K562 (cell line): Measurements from ENCODE around the gene DLX4. TPM values are rescaled to one million over a fixed set of nuclear protein-coding genes. Genes with fewer than 3 reads are reported as not detected.

Source experiments
- ATAC-seq: fragments of 200-7000 bp; cut with Tn5 transposase; 3 replicates; pipeline ENCODE4 v1.9.1; 2020; ENCODE audit warnings: moderate library complexity
- BruUV-seq: library from RNA; stranded (reverse); fragments of 400-500 nt; replicated peaks from 2 replicates; lab custom pipeline; 2021; lab: Mats Ljungman, UMichigan
- CTCF ChIA-PET: fragments of 300-600 bp; formaldehyde crosslinking; extraction: SDS; loops from one replicate; lab custom pipeline; 2021; ENCODE audit warnings: low intra/inter-chr PET ratio; lab: Yijun Ruan, JAX
- POLR2A ChIA-PET: fragments of 300-600, 350-650 bp; sonication (Branson Sonifier 250); formaldehyde crosslinking; extraction: SDS; loops from one replicate; lab custom pipeline; 2021; ENCODE audit warnings: antibody characterized with exemption, inconsistent platforms; lab: Yijun Ruan, JAX
- DNase-seq, 4 experiments: peaks; one replicate each; pipeline versions ENCODE4 v3.0.0 to v3.0.0-alpha.2; 2011 to 2018; ENCODE audit warnings: low spot score in 3 of 4, mixed read lengths in 3 of 4; ENCODE audit errors: extremely low read depth in 1 of 4
- FAIRE-seq: peaks from 2 replicates; lab custom pipeline; 2011; peaks lifted over from hg19 to GRCh38; lab: Jason Lieb, UNC
- H2AFZ ChIP-seq: 2 replicates; pipeline ENCODE4 v1.6.0; 2011; ENCODE audit warnings: low read depth, low read length, control low read depth, inconsistent platforms
- H3K27ac ChIP-seq: fragments of 200-600 bp; 3 replicates; pipeline ENCODE4 v1.8.0; 2011; ENCODE audit warnings: low read depth, mild to moderate bottlenecking, control low read depth, inconsistent platforms, low read length, moderate library complexity, mixed read lengths; ENCODE audit errors: extremely low read depth
- H3K27me3 ChIP-seq, 2 experiments: fragments of 300-600 bp in 1 of 2; 2 replicates in 1 of 2; 3 replicates in 1 of 2; pipeline versions ENCODE4 v1.6.0 to v1.8.0; 2011; ENCODE audit warnings: inconsistent platforms in 2 of 2, low read length in 2 of 2, mild to moderate bottlenecking in 1 of 2, mixed read lengths in 1 of 2, moderate library complexity in 1 of 2; ENCODE audit not compliant: control insufficient read depth in 2 of 2, insufficient read depth in 2 of 2
- H3K36me3 ChIP-seq: fragments of 300-600 bp; 3 replicates; pipeline ENCODE4 v1.8.0; 2011; ENCODE audit warnings: mild to moderate bottlenecking, low read length, inconsistent platforms; ENCODE audit not compliant: control insufficient read depth, insufficient read depth
- H3K4me1 ChIP-seq, 2 experiments: fragments of 200-600 bp in 1 of 2; replicated peaks in 1 of 2; 2 replicates in 1 of 2; 3 replicates in 1 of 2; pipeline versions ENCODE4 v1.5.1 to v1.8.0; 2011; ENCODE audit warnings: inconsistent platforms in 2 of 2, low read length in 2 of 2, mild to moderate bottlenecking in 1 of 2, mixed read lengths in 1 of 2, moderate library complexity in 1 of 2; ENCODE audit not compliant: control insufficient read depth in 2 of 2, insufficient read depth in 2 of 2
- H3K4me2 ChIP-seq: 2 replicates; pipeline ENCODE4 v1.6.1; 2011; ENCODE audit warnings: low read length, control low read depth, inconsistent platforms, mixed read lengths; ENCODE audit not compliant: insufficient read depth
- H3K4me3 ChIP-seq: fragments of 200-600 bp; sonication (generic), shearing (Covaris generic); 2 replicates; pipeline ENCODE4 v1.5.1; 2016; ENCODE audit warnings: control low read depth, inconsistent platforms
- H3K79me2 ChIP-seq: fragments of 200-600 bp; 3 replicates; pipeline ENCODE4 v1.8.0; 2011; ENCODE audit warnings: low read length, inconsistent platforms; ENCODE audit not compliant: control insufficient read depth, insufficient read depth
- H3K9ac ChIP-seq, 2 experiments: 2 replicates each; pipeline versions ENCODE4 v1.6.0 to v1.6.1; 2011; ENCODE audit warnings: low read depth in 2 of 2, low read length in 2 of 2, control low read depth in 1 of 2, inconsistent platforms in 1 of 2, mild to moderate bottlenecking in 1 of 2, mixed read lengths in 1 of 2; ENCODE audit not compliant: insufficient read depth in 1 of 2
- H3K9me1 ChIP-seq: one replicate; pipeline ENCODE4 v1.6.0; 2011; ENCODE audit warnings: inconsistent platforms, mild to moderate bottlenecking, low read length, moderate library complexity; ENCODE audit not compliant: control insufficient read depth, insufficient read depth
- H3K9me3 ChIP-seq: replicated peaks from 2 replicates; pipeline ENCODE4 v1.5.1; 2011; ENCODE audit warnings: low read depth, low read length, inconsistent platforms; ENCODE audit not compliant: control insufficient read depth, insufficient read depth
- H4K20me1 ChIP-seq: replicated peaks from 2 replicates; pipeline ENCODE4 v1.6.1; 2011; ENCODE audit warnings: low read length, inconsistent platforms, mixed read lengths; ENCODE audit not compliant: control insufficient read depth, insufficient read depth
- WGBS: fragments of 100-300 bp; shearing (Covaris generic); methylation state at CpG from one replicate; pipeline ENCODE4 v1.1.6; 2016; ENCODE audit warnings: low coverage, mixed read lengths; ENCODE audit not compliant: insufficient coverage; ENCODE audit errors: missing lambda C conversion rate; 5-methylcytosine and 5-hydroxymethylcytosine counted together
- in situ Hi-C: fragments of 300-500 bp; cut with MboI; formaldehyde crosslinking; loops from 4 replicates; pipeline ENCODE4 v1.15.0; 2018; ENCODE audit warnings: inconsistent platforms, mixed read lengths
- intact Hi-C: fragments of 100-400 bp; cut with micrococcal nuclease; formaldehyde crosslinking; loops from 2 replicates; pipeline ENCODE4 v1.14.2; 2022
- polyA plus RNA-seq, 8 experiments: library from polyadenylated mRNA; depleted of rRNA in 4 of 8; stranded (reverse) in 5 of 8; unstranded in 3 of 8; fragments of >200 nt; fragmentation: Nextera tagmentation in 2 of 8; fragmentation: Illumina TruSeq in 1 of 8; extraction: Ambion mirVana in 2 of 8; extraction: Trizol in 1 of 8; gene quantifications; 2 replicates each; pipeline versions ENCODE4 v1.2.1 to v1.2.3, GENCODE V29; 2011 to 2014; ENCODE audit warnings: inconsistent platforms in 1 of 8, missing spikeins in 1 of 8
- total RNA-seq, 7 experiments: library from RNA; depleted of rRNA in 6 of 7; stranded (reverse); fragments of >200 nt in 6 of 7; fragmentation: Illumina TruSeq in 2 of 7; extraction: Trizol in 2 of 7; gene quantifications; 2 replicates each; pipeline versions ENCODE4 v1.2.1 to v1.2.3, GENCODE V29; 2011 to 2021; ENCODE audit warnings: low replicate concordance in 1 of 7
- TF ChIP-seq, protein P1 (sequence below): fragments of 250-450 bp; sonication (Bioruptor Pico); IDR thresholded peaks from 2 replicates; pipeline ENCODE4 v1.6.1; 2021; ENCODE audit warnings: mild to moderate bottlenecking
- TF ChIP-seq, protein P2 (sequence below): fragments of 450-650 bp; IDR thresholded peaks from 2 replicates; pipeline ENCODE4 v1.6.1; 2018; ENCODE audit not compliant: partially characterized antibody

Gene DLX4
- total and polyA plus RNA-seq, 9 of the 15 experiments (the other 6 are each of a cell fraction or from before 2014, with no cell fraction given) = 0.15 to 2.2 (median 0.58) TPM

DNA sequence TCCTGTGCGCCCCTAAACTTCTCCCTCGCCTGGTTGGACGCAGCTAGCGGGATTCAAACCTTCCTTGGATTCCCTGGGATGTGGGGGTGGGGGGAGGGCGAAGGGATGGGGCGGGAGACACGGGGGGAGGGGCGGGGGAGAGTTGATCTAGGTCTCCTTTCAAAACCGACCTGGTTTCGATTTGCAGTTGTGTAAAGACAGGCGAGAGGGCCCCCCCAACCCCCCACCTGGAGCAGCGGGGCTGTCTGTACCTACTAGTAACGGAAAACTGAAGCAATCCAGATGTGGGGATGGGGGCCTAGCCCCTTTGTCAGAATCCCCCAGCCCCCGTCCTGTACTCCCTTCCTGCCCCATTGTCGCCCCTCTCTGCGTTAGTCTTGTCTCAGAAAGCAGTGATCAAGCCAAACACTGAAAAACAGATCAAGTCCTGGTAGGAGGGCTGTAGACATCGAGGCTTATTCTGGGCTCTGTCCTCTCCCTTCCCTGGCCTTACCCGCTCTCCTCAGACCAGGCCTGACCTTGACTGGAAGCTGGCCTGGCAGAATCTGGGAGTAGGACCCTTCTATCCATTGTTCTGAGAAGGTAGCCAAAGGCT lies 902 bp downstream of the DLX4 start:
- BruUV-seq = no TSS peak
- no peaks in the 10 kb centered on the region for H3K36me3 ChIP-seq
- H3K9me1 ChIP-seq = peaks cover 2% of the 10 kb centered on the region
- peaks cover 4% of the 10 kb centered on the region; the same call in 1 of the 2 replicates for H4K20me1 ChIP-seq
- H3K4me2 ChIP-seq = 0 out of 2 replicates have a peak overlapping the region, but pooled peaks have one; percentile 36
- TF ChIP-seq, protein P1, sequence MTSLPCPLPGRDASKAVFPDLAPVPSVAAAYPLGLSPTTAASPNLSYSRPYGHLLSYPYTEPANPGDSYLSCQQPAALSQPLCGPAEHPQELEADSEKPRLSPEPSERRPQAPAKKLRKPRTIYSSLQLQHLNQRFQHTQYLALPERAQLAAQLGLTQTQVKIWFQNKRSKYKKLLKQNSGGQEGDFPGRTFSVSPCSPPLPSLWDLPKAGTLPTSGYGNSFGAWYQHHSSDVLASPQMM (CRISPR knock-in tag) = no peak
- TF ChIP-seq, protein P2, sequence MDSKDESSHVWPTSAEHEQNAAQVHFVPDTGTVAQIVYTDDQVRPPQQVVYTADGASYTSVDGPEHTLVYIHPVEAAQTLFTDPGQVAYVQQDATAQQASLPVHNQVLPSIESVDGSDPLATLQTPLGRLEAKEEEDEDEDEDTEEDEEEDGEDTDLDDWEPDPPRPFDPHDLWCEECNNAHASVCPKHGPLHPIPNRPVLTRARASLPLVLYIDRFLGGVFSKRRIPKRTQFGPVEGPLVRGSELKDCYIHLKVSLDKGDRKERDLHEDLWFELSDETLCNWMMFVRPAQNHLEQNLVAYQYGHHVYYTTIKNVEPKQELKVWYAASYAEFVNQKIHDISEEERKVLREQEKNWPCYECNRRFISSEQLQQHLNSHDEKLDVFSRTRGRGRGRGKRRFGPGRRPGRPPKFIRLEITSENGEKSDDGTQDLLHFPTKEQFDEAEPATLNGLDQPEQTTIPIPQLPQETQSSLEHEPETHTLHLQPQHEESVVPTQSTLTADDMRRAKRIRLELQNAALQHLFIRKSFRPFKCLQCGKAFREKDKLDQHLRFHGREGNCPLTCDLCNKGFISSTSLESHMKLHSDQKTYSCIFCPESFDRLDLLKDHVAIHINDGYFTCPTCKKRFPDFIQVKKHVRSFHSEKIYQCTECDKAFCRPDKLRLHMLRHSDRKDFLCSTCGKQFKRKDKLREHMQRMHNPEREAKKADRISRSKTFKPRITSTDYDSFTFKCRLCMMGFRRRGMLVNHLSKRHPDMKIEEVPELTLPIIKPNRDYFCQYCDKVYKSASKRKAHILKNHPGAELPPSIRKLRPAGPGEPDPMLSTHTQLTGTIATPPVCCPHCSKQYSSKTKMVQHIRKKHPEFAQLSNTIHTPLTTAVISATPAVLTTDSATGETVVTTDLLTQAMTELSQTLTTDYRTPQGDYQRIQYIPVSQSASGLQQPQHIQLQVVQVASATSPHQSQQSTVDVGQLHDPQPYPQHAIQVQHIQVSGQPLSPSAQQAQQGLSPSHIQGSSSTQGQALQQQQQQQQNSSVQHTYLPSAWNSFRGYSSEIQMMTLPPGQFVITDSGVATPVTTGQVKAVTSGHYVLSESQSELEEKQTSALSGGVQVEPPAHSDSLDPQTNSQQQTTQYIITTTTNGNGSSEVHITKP = no peak
- in situ Hi-C loops = no loop called here
- H3K4me1 ChIP-seq = peaks cover 0 to 37% of the 10 kb centered on the region in 2 experiments; a peak in 3 of 5 replicates
- H3K4me3 ChIP-seq = no peak overlapping the region; the same call in 1 of the 2 replicates
- DNase-seq (no peak), ATAC-seq (no peak), FAIRE-seq (no peak)
- H3K27me3 ChIP-seq = peaks cover 45 to 89% of the 10 kb centered on the region in 2 experiments
- 15% methylated on average over 12 of the region's 18 CpGs for WGBS
- intact Hi-C loops = no loop called here
- no peaks in the 10 kb centered on the region for H3K79me2 ChIP-seq
- no peak overlapping the region for H2AFZ ChIP-seq
- no peak overlapping the region for H3K27ac ChIP-seq
- no peaks in the 10 kb centered on the region for H3K9me3 ChIP-seq
- H3K9ac ChIP-seq = peak overlapping the region in 1 of 2 experiments; percentile 64; a peak in 1 of 4 replicates
- CTCF ChIA-PET = interaction anchor here (0.6 kb wide), 1 partner anchor 22 kb away, joined by 3 read pairs; no protein-coding TSS in a partner anchor
- POLR2A ChIA-PET = interaction anchor here (1.0 kb wide), 1 partner anchor 9 kb away, joined by 4 read pairs; no protein-coding TSS in a partner anchor
